Measurements from ENCODE around the gene COPS8. TPM values are rescaled to one million over a fixed set of nuclear protein-coding genes. Genes with fewer than 3 reads are reported as not detected.
A peak's percentile ranks its signal among the peaks of the same experiment; 100 is the strongest.

COPS8 gene
- total RNA-seq, 1 experiment from 2014 or later, result 32.6 TPM

- Histone ChIP-seq H3K36me3 (ENCODE audit: control insufficient read depth, insufficient read depth, low read length) (no peaks in the 10 kb centered on the region), H3K27me3 (replicated peaks; ENCODE audit: control insufficient read depth, insufficient read depth, low read length) (no peaks in the 10 kb centered on the region), H3K4me3 (ENCODE audit: low read depth, low read length) (no peak overlapping the region), H3K9me3 (no peaks in the 10 kb centered on the region), H3K4me1 (no peaks in the 10 kb centered on the region)
- POLR2A ChIA-PET, result no interaction called here
- intact Hi-C loops (cut with micrococcal nuclease; ENCODE audit: unreplicated experiment), result no loop called here
- no peak for DNase-seq
- H3K27ac Mint-ChIP-seq (ENCODE audit: unreplicated experiment), result no peak overlapping the region
- H3K4me3 Mint-ChIP-seq (ENCODE audit: unreplicated experiment), result no peak overlapping the region
- TF ChIP-seq, protein P1, sequence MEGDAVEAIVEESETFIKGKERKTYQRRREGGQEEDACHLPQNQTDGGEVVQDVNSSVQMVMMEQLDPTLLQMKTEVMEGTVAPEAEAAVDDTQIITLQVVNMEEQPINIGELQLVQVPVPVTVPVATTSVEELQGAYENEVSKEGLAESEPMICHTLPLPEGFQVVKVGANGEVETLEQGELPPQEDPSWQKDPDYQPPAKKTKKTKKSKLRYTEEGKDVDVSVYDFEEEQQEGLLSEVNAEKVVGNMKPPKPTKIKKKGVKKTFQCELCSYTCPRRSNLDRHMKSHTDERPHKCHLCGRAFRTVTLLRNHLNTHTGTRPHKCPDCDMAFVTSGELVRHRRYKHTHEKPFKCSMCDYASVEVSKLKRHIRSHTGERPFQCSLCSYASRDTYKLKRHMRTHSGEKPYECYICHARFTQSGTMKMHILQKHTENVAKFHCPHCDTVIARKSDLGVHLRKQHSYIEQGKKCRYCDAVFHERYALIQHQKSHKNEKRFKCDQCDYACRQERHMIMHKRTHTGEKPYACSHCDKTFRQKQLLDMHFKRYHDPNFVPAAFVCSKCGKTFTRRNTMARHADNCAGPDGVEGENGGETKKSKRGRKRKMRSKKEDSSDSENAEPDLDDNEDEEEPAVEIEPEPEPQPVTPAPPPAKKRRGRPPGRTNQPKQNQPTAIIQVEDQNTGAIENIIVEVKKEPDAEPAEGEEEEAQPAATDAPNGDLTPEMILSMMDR (IDR thresholded peaks at IDR 0.05; ENCODE audit: insufficient read depth in 1 of 2, low read depth in 1 of 2, low read length in 1 of 2, severe bottlenecking in 1 of 2, unreplicated experiment in 1 of 2), result no peak
- H3K36me3 Mint-ChIP-seq (ENCODE audit: insufficient read depth, unreplicated experiment), result no peaks in the 10 kb centered on the region
- BruUV-seq (replicated peaks), result no TSS peak
- CTCF ChIA-PET, result interaction anchor here (0.5 kb wide), 1 partner anchor 201 kb away, joined by 3 read pairs; no protein-coding TSS in a partner anchor
- no peaks in the 10 kb centered on the region for H3K9me3 Mint-ChIP-seq (ENCODE audit: unreplicated experiment)
- no peaks in the 10 kb centered on the region for H3K4me1 Mint-ChIP-seq (ENCODE audit: low read depth, unreplicated experiment)
- peaks cover 5% of the 10 kb centered on the region for H3K27me3 Mint-ChIP-seq (ENCODE audit: insufficient read depth, unreplicated experiment)
Measured at GRCh38 chr2:237131749-237132533, 46.3 kb downstream of the COPS8 start.

DNA sequence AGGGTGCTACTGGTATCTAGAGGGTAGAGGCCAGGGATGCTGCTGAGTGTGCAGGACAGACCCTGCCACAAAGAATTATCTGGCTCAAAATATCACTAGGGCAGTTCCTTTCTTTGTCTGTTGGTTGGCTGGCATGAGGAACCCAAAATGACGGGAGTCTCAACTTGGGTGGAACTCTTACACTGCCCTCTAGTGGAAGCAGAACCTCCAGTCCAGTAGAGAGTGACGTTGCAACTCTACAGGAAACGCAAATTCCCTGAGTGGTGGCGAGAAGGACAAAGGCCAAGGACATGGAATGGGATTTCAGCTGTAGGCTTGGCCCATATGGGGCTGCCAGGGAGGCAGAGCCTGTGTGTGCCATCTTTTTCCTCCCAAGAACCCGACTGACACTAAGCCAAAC lies 47.1 kb downstream of the COPS8 start:
- POLR2A ChIA-PET, result no interaction called here
- Histone ChIP-seq H3K36me3 (ENCODE audit: control insufficient read depth, insufficient read depth, low read length) (no peaks in the 10 kb centered on the region), H3K27me3 (replicated peaks; ENCODE audit: control insufficient read depth, insufficient read depth, low read length) (no peaks in the 10 kb centered on the region), H3K9me3 (no peaks in the 10 kb centered on the region), H3K4me3 (ENCODE audit: low read depth, low read length) (no peak overlapping the region), H3K4me1 (no peaks in the 10 kb centered on the region)
- peak in 1 of 2 experiments; percentile 3 for DNase-seq
- Mint-ChIP-seq H3K4me1 (ENCODE audit: low read depth, unreplicated experiment) (peaks cover 4% of the 10 kb centered on the region), H3K36me3 (ENCODE audit: insufficient read depth, unreplicated experiment) (no peaks in the 10 kb centered on the region), H3K27me3 (ENCODE audit: insufficient read depth, unreplicated experiment) (peaks cover 11% of the 10 kb centered on the region), H3K9me3 (ENCODE audit: unreplicated experiment) (no peaks in the 10 kb centered on the region), H3K27ac (ENCODE audit: unreplicated experiment) (no peak overlapping the region), H3K4me3 (ENCODE audit: unreplicated experiment) (no peak overlapping the region)
- intact Hi-C loops (cut with micrococcal nuclease; ENCODE audit: unreplicated experiment), result no loop called here
- no TSS peak for BruUV-seq (replicated peaks)
- TF ChIP-seq, protein P1 (IDR thresholded peaks at IDR 0.05; ENCODE audit: insufficient read depth in 1 of 2, low read depth in 1 of 2, low read length in 1 of 2, severe bottlenecking in 1 of 2, unreplicated experiment in 1 of 2), result peak in 1 of 2 experiments; percentile 20
- CTCF ChIA-PET, result no interaction called here

- CTCF ChIA-PET, result no interaction called here
- intact Hi-C loops (cut with micrococcal nuclease; ENCODE audit: unreplicated experiment), result no loop called here
- TF ChIP-seq, protein P1 (IDR thresholded peaks at IDR 0.05; ENCODE audit: insufficient read depth in 1 of 2, low read depth in 1 of 2, low read length in 1 of 2, severe bottlenecking in 1 of 2, unreplicated experiment in 1 of 2), result no peak
- no peaks in the 10 kb centered on the region for H3K36me3 ChIP-seq (ENCODE audit: control insufficient read depth, insufficient read depth, low read length)
- BruUV-seq (replicated peaks), result no TSS peak
- no peak overlapping the region for H3K4me3 ChIP-seq (ENCODE audit: low read depth, low read length)
- no peak overlapping the region for H3K4me3 Mint-ChIP-seq (ENCODE audit: unreplicated experiment)
- no peaks in the 10 kb centered on the region for H3K27me3 ChIP-seq (replicated peaks; ENCODE audit: control insufficient read depth, insufficient read depth, low read length)
- H3K36me3 Mint-ChIP-seq (ENCODE audit: insufficient read depth, unreplicated experiment), result no peaks in the 10 kb centered on the region
- no peaks in the 10 kb centered on the region for H3K9me3 ChIP-seq
- no peaks in the 10 kb centered on the region for H3K4me1 ChIP-seq
- POLR2A ChIA-PET, result no interaction called here
- peaks cover 11% of the 10 kb centered on the region for H3K27me3 Mint-ChIP-seq (ENCODE audit: insufficient read depth, unreplicated experiment)
- H3K4me1 Mint-ChIP-seq (ENCODE audit: low read depth, unreplicated experiment), result peaks cover 4% of the 10 kb centered on the region
- no peaks in the 10 kb centered on the region for H3K9me3 Mint-ChIP-seq (ENCODE audit: unreplicated experiment)
- no peak for DNase-seq
- no peak overlapping the region for H3K27ac Mint-ChIP-seq (ENCODE audit: unreplicated experiment)
Measured at GRCh38 chr2:237134321-237135230, 48.9 kb downstream of the COPS8 start.

Measured in Caco-2 (cell line).